GM19397 (cell line): ENCODE results near the gene PUSL1.

ENCODE experiments used
- ATAC-seq: cut with Tn5 transposase; IDR thresholded peaks from one replicate; pipeline ENCODE4 v1.9.1; 2021; ENCODE audit warnings: mild to moderate bottlenecking, moderate library complexity; ENCODE audit not compliant: unreplicated experiment

PUSL1 gene

GRCh38 chr1:1335792-1336248 is 27.4 kb downstream of the PUSL1 start:
- no peak for ATAC-seq

GRCh38 chr1:1336446-1336845 is 28.0 kb downstream of the PUSL1 start:
- ATAC-seq, result no peak

- ATAC-seq, result no peak
Observed at GRCh38 chr1:1336931-1337792, 28.8 kb downstream of the PUSL1 start.

GRCh38 chr1:1337793-1338147 is 29.4 kb downstream of the PUSL1 start:
- no peak for ATAC-seq

- no peak for ATAC-seq
Observed at GRCh38 chr1:1338278-1338677, 29.9 kb downstream of the PUSL1 start.

- ATAC-seq, result no peak
Observed at GRCh38 chr1:1340185-1340584, 31.8 kb downstream of the PUSL1 start.

- ATAC-seq, result no peak
Observed at GRCh38 chr1:1340791-1341548, 32.6 kb downstream of the PUSL1 start.

- no peak for ATAC-seq
Observed at GRCh38 chr1:1341549-1342021, 33.2 kb downstream of the PUSL1 start.

- no peak for ATAC-seq
Observed at GRCh38 chr1:1342061-1342562, 33.7 kb downstream of the PUSL1 start.

- ATAC-seq, result no peak
Observed at GRCh38 chr1:1342584-1343115, 34.3 kb downstream of the PUSL1 start.

GRCh38 chr1:1343811-1344421 is 35.5 kb downstream of the PUSL1 start:
- no peak for ATAC-seq

- ATAC-seq, result no peak
Observed at GRCh38 chr1:1344655-1345361, 36.4 kb downstream of the PUSL1 start.

- ATAC-seq, result no peak
Observed at GRCh38 chr1:1345384-1345783, 37.0 kb downstream of the PUSL1 start.

GRCh38 chr1:1345860-1346500 is 37.6 kb downstream of the PUSL1 start:
- ATAC-seq, result no peak

- ATAC-seq, result no peak
Observed at GRCh38 chr1:1346501-1346890, 38.1 kb downstream of the PUSL1 start.

GRCh38 chr1:1347026-1347595 is 38.7 kb downstream of the PUSL1 start:
- no peak for ATAC-seq

GRCh38 chr1:1347663-1348419 is 39.4 kb downstream of the PUSL1 start:
- no peak for ATAC-seq

- peak; percentile 36 for ATAC-seq
Observed at GRCh38 chr1:1348420-1349255, 40.2 kb downstream of the PUSL1 start.
